SK-N-MC (cell line): ENCODE results near the gene TRPT1.

Experiments used
- DNase-seq: peaks from one replicate; pipeline ENCODE4 v3.0.0-alpha.2; 2011; ENCODE audit warnings: low read depth, low spot score
- H3K27ac ChIP-seq: fragments of 200-600 bp; sonication (generic); 2 replicates; pipeline ENCODE4 v1.5.1; 2016; ENCODE audit warnings: mixed run types
- H3K36me3 ChIP-seq: fragments of 200-600 bp; sonication (generic); 2 replicates; pipeline ENCODE4 v1.6.1; 2017; ENCODE audit warnings: antibody characterized with exemption, low read length, mixed read lengths; ENCODE audit not compliant: insufficient read depth
- H3K4me3 ChIP-seq: fragments of 200-600 bp; sonication (generic); 2 replicates; pipeline ENCODE4 v1.5.1; 2016
- H3K9ac ChIP-seq: fragments of 200-600 bp; sonication (generic); 2 replicates; pipeline ENCODE4 v1.8.0; 2017; ENCODE audit warnings: mixed run types, mixed read lengths; ENCODE audit not compliant: insufficient read length
- H3K9me3 ChIP-seq: fragments of 200-600 bp; sonication (generic); 2 replicates; pipeline ENCODE4 v1.6.1; 2017; ENCODE audit warnings: low read depth, mild to moderate bottlenecking, antibody characterized with exemption, low read length, moderate library complexity, mixed read lengths
- EZH2 ChIP-seq: fragments of 200-600 bp; sonication (generic); IDR thresholded peaks from one replicate; pipeline ENCODE4 v1.6.1; 2017; ENCODE audit warnings: antibody characterized with exemption
- FOXP2 ChIP-seq: optimal IDR thresholded peaks from 2 replicates; pipeline ENCODE3; 2011; ENCODE audit warnings: mild to moderate bottlenecking, moderate library complexity; ENCODE audit not compliant: insufficient read depth; ENCODE audit errors: extremely low read length, control extremely low read depth
- POLR2AphosphoS5 ChIP-seq: IDR thresholded peaks from 2 replicates; pipeline ENCODE4 v1.6.1; 2012; ENCODE audit warnings: mild to moderate bottlenecking, low read depth, low read length, borderline replicate concordance

The TRPT1 gene

GRCh38 chr11:64259533-64260067 is 33.6 kb upstream of the TRPT1 start:
- no peak for DNase-seq
- TF ChIP-seq EZH2 = no peak
- TF ChIP-seq POLR2AphosphoS5 = no peak
- TF ChIP-seq FOXP2 = no peak
- Histone ChIP-seq H3K4me3 (no peak overlapping the region), H3K9me3 (no peaks in the 10 kb centered on the region), H3K27ac (no peak overlapping the region), H3K36me3 (peaks cover 51% of the 10 kb centered on the region; the same call in 1 of the 2 replicates), H3K9ac (no peak overlapping the region)

- H3K27ac ChIP-seq = no peak overlapping the region
- H3K36me3 ChIP-seq = peaks cover 50% of the 10 kb centered on the region; the same call in 1 of the 2 replicates
- no peak overlapping the region for H3K4me3 ChIP-seq
- no peak for DNase-seq
- H3K9me3 ChIP-seq = no peaks in the 10 kb centered on the region
- no peak for TF ChIP-seq FOXP2
- TF ChIP-seq POLR2AphosphoS5 = no peak
- no peak for TF ChIP-seq EZH2
- H3K9ac ChIP-seq = no peak overlapping the region
Observed at GRCh38 chr11:64258946-64259532, 33.1 kb upstream of the TRPT1 start.

GRCh38 chr11:64258356-64258755 is 32.4 kb upstream of the TRPT1 start:
- no peak for DNase-seq
- H3K4me3 ChIP-seq = no peak overlapping the region
- no peak for TF ChIP-seq FOXP2
- no peak for TF ChIP-seq POLR2AphosphoS5
- no peak for TF ChIP-seq EZH2
- H3K27ac ChIP-seq = no peak overlapping the region
- no peaks in the 10 kb centered on the region for H3K9me3 ChIP-seq
- H3K36me3 ChIP-seq = peaks cover 43% of the 10 kb centered on the region; the same call in 1 of the 2 replicates
- H3K9ac ChIP-seq = no peak overlapping the region

- Histone ChIP-seq H3K9me3 (no peaks in the 10 kb centered on the region), H3K9ac (no peak overlapping the region), H3K36me3 (peaks cover 31% of the 10 kb centered on the region; the same call in 1 of the 2 replicates), H3K4me3 (no peak overlapping the region), H3K27ac (no peak overlapping the region)
- TF ChIP-seq POLR2AphosphoS5 = no peak
- no peak for DNase-seq
Observed at GRCh38 chr11:64256300-64256699, 30.3 kb upstream of the TRPT1 start.

GRCh38 chr11:64255135-64256128 is 29.4 kb upstream of the TRPT1 start:
- no peak for TF ChIP-seq POLR2AphosphoS5
- TF ChIP-seq FOXP2 = no peak
- TF ChIP-seq EZH2 = no peak
- Histone ChIP-seq H3K9ac (no peak overlapping the region), H3K4me3 (no peak overlapping the region), H3K27ac (no peak overlapping the region), H3K36me3 (peaks cover 31% of the 10 kb centered on the region; the same call in 1 of the 2 replicates), H3K9me3 (no peaks in the 10 kb centered on the region)
- DNase-seq = no peak

GRCh38 chr11:64254326-64254725 is 28.3 kb upstream of the TRPT1 start:
- Histone ChIP-seq H3K36me3 (peaks cover 23% of the 10 kb centered on the region; the same call in 1 of the 2 replicates), H3K27ac (no peak overlapping the region), H3K4me3 (no peak overlapping the region), H3K9ac (no peak overlapping the region), H3K9me3 (no peaks in the 10 kb centered on the region)
- DNase-seq = no peak
- no peak for TF ChIP-seq EZH2
- TF ChIP-seq FOXP2 = no peak
- no peak for TF ChIP-seq POLR2AphosphoS5

GRCh38 chr11:64253481-64253880 is 27.5 kb upstream of the TRPT1 start:
- TF ChIP-seq EZH2 = no peak
- TF ChIP-seq FOXP2 = no peak
- TF ChIP-seq POLR2AphosphoS5 = no peak
- Histone ChIP-seq H3K4me3 (no peak overlapping the region), H3K9me3 (no peaks in the 10 kb centered on the region), H3K36me3 (peaks cover 17% of the 10 kb centered on the region; the same call in 1 of the 2 replicates), H3K9ac (no peak overlapping the region), H3K27ac (no peak overlapping the region)
- no peak for DNase-seq

- Histone ChIP-seq H3K27ac (0 out of 2 replicates have a peak overlapping the region, but pooled peaks have one; percentile 19), H3K9ac (no peak overlapping the region), H3K4me3 (peak overlapping the region; percentile 94), H3K36me3 (peaks cover 15% of the 10 kb centered on the region; the same call in 1 of the 2 replicates), H3K9me3 (no peaks in the 10 kb centered on the region)
- no peak for TF ChIP-seq FOXP2
- TF ChIP-seq POLR2AphosphoS5 = no peak
- no peak for TF ChIP-seq EZH2
- DNase-seq = no peak
Observed at GRCh38 chr11:64253043-64253442, 27.1 kb upstream of the TRPT1 start.
